Activated CD4-positive, alpha-beta memory T cell treated with anti-CD3 and anti-CD28 coated beads for 36 hours (primary cell): ENCODE measurements around the gene NUDT2. TPM values are rescaled to one million over a fixed set of nuclear protein-coding genes. Genes with fewer than 3 reads are reported as not detected.
"Not testable (repeated sequence)": the region's sequence is repeated elsewhere in the genome, so short reads cannot be mapped to it uniquely, and the experiment has no call there.

Experiments used
- CTCF ChIA-PET: fragments of 350-600 bp; sonication (Branson Sonifier 250); formaldehyde crosslinking; loops from one replicate; lab custom pipeline; 2021; ENCODE audit warnings: antibody characterized with exemption, inconsistent platforms; lab: Charles Lee
- POLR2A ChIA-PET: fragments of 350-600 bp; sonication (Branson Sonifier 250); formaldehyde crosslinking; loops from one replicate; lab custom pipeline; 2021; ENCODE audit warnings: antibody characterized with exemption; lab: Charles Lee
- DNase-seq: peaks from one replicate; pipeline ENCODE4 v3.0.0-alpha.2; 2020
- H3K27ac Mint-ChIP-seq: one replicate; pipeline ENCODE4 v1.8.0; 2021; ENCODE audit warnings: mixed read lengths
- H3K27me3 Mint-ChIP-seq: one replicate; pipeline ENCODE4 v1.8.0; 2021; ENCODE audit warnings: mixed read lengths
- H3K36me3 Mint-ChIP-seq: one replicate; pipeline ENCODE4 v1.8.0; 2021; ENCODE audit warnings: mixed read lengths
- H3K4me1 Mint-ChIP-seq: one replicate; pipeline ENCODE4 v1.8.0; 2021; ENCODE audit warnings: low read depth, mixed read lengths
- H3K4me3 Mint-ChIP-seq: one replicate; pipeline ENCODE4 v1.8.0; 2021; ENCODE audit warnings: mild to moderate bottlenecking, mixed read lengths
- H3K9me3 Mint-ChIP-seq: one replicate; pipeline ENCODE4 v1.8.0; 2021; ENCODE audit warnings: mixed read lengths
- intact Hi-C: fragments of 100-400 bp; cut with micrococcal nuclease; formaldehyde crosslinking; loops from one replicate; pipeline ENCODE4 v1.15.1; 2023
- total RNA-seq, 2 experiments: library from RNA; stranded (reverse); gene quantifications; one replicate each; pipeline ENCODE4 v1.2.3, GENCODE V29; 2021

Gene NUDT2
- total RNA-seq, 2 experiments from 2014 or later = 42.4 to 43.3 TPM

DNA sequence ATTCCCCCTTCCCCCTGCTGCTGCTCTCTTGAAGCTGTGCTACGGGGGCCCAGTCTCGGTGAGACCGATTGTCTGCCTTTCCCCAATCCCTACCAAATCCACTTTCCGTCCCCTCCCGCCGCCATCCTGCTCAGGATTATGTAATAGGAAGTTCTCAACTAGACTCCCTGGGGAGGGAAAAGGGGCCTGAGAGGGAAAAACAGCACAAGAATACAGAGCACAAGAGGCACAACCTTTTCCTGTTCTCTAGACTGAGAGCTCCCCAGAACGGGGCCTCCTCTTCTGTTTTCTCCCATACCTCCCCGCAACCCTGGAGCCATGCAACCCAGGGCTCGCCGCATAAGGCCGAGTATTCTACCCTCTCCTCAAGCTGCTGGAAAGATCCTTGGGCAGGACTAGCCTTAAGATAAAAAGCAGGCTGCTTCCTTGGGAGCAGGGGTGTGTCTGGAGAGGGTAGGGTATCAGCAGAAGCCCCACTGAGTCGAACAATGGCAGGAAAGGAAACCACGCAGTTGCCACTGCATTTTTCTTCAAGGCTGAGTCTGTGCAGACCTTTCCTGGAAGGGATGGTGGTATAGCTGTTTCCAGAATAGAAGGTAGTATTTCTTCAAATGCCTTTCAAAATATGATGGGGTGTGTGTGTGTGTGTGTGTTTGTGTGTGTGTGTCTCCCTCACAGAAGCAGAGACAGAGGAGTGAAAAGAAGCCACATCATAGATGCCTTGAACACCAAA is 34.4 kb downstream of the NUDT2 start:
- intact Hi-C loops = no loop called here
- Mint-ChIP-seq H3K27ac (no peak overlapping the region), H3K27me3 (no peaks in the 10 kb centered on the region), H3K4me3 (no peak overlapping the region), H3K4me1 (peaks cover 4% of the 10 kb centered on the region), H3K9me3 (no peaks in the 10 kb centered on the region), H3K36me3 (peaks cover 1% of the 10 kb centered on the region)
- CTCF ChIA-PET = no interaction called here
- DNase-seq = no peak
- POLR2A ChIA-PET = no interaction called here

DNA sequence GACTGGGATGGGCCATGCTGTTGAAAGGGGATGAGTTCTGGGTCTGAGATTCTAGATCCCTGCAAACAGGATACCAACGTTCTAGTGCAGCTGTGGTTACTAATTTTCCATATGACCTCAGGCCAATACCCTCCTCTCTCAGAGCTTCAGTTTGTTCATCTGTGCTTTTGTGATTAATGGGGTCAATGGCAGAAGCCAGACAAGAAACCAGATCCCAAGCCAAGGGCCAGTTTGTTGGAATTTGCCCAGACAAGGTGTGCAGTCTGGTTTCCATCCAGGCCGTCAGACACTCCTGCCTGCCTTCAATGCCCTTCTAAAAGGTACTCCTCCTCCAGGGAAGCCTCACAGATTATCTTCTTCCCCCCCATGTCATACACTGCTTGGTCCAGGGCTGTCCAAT is 35.9 kb downstream of the NUDT2 start:
- no peak overlapping the region for H3K4me3 Mint-ChIP-seq
- no peaks in the 10 kb centered on the region for H3K27me3 Mint-ChIP-seq
- H3K27ac Mint-ChIP-seq = no peak overlapping the region
- no peaks in the 10 kb centered on the region for H3K9me3 Mint-ChIP-seq
- no peak for DNase-seq
- POLR2A ChIA-PET = no interaction called here
- CTCF ChIA-PET = no interaction called here
- H3K4me1 Mint-ChIP-seq = peaks cover 4% of the 10 kb centered on the region
- intact Hi-C loops = no loop called here
- H3K36me3 Mint-ChIP-seq = peaks cover 2% of the 10 kb centered on the region

DNA sequence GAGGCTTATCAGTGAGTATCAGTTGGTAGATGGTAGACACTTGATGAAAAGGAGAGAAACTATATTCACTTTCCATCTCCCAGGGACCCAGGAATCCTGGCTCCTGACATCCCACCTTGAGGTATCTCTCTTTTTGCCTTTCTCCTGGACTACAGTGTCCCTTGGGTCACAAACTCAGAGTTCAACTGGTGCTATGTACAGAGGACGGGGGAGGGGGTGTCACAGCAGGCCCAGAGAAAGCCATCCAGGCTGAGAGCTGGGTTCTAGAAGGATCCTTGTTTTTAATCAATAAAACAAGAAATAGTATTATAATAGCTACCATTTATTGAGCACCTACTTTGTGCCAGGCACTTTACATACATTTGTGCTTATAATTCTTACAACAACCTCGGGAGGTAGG is 37.0 kb downstream of the NUDT2 start:
- H3K27me3 Mint-ChIP-seq = no peaks in the 10 kb centered on the region
- peaks cover 11% of the 10 kb centered on the region for H3K36me3 Mint-ChIP-seq
- POLR2A ChIA-PET = no interaction called here
- peaks cover 4% of the 10 kb centered on the region for H3K4me1 Mint-ChIP-seq
- intact Hi-C loops = no loop called here
- H3K27ac Mint-ChIP-seq = no peak overlapping the region
- no peak for DNase-seq
- no peak overlapping the region for H3K4me3 Mint-ChIP-seq
- H3K9me3 Mint-ChIP-seq = no peaks in the 10 kb centered on the region
- CTCF ChIA-PET = interaction anchor here (0.8 kb wide), 1 partner anchor 15 kb away, joined by 3 read pairs; no protein-coding TSS in a partner anchor

DNA sequence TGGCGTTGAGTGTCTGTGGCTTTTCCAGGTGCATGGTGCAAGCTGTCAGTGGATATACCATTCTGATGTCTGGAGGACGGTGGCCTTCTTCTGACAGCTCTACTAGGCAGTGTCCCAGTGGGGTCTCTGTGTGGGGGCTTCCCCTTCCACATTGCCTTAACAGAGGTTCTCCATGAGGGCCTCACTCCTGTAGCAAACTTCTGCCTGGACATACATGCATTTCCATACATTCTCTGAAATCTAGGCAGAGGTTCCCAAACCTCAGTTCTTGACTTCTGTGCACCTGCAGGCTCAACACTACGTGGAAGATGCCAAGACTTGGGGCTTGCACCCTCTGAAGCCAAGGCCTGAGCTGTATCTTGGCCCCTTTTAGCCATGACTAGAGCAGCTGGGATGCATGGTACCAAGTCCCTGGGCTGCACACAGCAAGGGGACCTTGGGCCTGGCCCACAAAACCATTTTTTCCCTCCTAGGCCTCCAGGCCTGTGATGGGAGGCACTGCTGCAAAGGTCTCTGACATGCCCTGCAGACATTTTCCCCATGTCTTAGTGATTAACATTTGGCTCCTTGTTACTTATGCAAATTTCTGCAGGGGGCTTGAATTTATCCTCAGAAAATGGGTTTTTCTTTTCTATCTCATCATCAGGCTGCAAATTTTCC is 38.5 kb downstream of the NUDT2 start:
- CTCF ChIA-PET, H3K4me1 Mint-ChIP-seq, H3K4me3 Mint-ChIP-seq, intact Hi-C loops, DNase-seq, H3K9me3 Mint-ChIP-seq, POLR2A ChIA-PET, H3K27me3 Mint-ChIP-seq, H3K27ac Mint-ChIP-seq: not testable (repeated sequence)
- H3K36me3 Mint-ChIP-seq = peaks cover 11% of the 10 kb centered on the region

DNA sequence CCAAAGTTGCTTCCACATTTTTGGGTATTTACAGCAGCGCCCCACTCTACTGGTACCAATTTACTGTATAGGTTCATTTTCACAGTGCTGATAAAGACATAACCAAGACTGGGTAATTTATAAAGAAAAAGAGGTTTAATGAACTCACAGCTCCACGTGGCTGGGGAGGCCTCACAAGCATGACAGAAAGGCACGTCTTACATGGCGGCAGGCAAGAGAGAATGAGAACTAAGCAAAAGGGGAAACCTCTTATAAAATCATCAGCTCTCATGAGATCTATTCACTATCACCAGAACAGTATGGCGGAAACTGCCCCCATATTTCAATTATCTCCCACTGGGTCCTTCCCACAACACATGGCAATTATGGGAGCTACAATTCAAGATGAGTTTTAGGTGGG is 39.4 kb downstream of the NUDT2 start:
- H3K36me3 Mint-ChIP-seq = peaks cover 11% of the 10 kb centered on the region
- H3K4me3 Mint-ChIP-seq, H3K9me3 Mint-ChIP-seq, POLR2A ChIA-PET, H3K27me3 Mint-ChIP-seq, H3K4me1 Mint-ChIP-seq, H3K27ac Mint-ChIP-seq, intact Hi-C loops, DNase-seq: not testable (repeated sequence)
- CTCF ChIA-PET = interaction anchor here (1.8 kb wide), 1 partner anchor 10 kb away, joined by 5 read pairs; no protein-coding TSS in a partner anchor

DNA sequence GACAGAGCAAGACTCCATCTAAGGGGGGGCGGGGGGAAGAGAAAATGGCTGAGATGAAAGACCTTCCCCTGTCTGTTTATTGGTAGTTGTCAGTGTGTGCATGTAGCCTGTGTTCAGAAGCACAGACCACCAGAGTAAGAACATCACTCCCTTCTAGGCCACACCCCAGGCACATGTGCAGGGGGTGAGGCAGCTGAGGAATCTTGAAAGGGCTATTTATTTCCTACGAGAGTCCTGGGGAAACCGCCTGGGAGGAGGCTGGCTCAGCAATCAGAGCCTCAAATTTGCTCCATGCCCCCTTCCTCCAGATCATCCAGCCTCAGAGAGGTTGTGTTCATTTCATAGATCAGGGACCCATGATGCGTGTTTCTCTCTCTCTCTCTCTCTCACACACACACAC is 40.3 kb downstream of the NUDT2 start:
- CTCF ChIA-PET = interaction anchor here (1.8 kb wide), 1 partner anchor 9 kb away, joined by 5 read pairs; no protein-coding TSS in a partner anchor
- no peaks in the 10 kb centered on the region for H3K4me1 Mint-ChIP-seq
- no peak overlapping the region for H3K27ac Mint-ChIP-seq
- DNase-seq = no peak
- peaks cover 11% of the 10 kb centered on the region for H3K36me3 Mint-ChIP-seq
- H3K4me3 Mint-ChIP-seq = no peak overlapping the region
- intact Hi-C loops = no loop called here
- no peaks in the 10 kb centered on the region for H3K27me3 Mint-ChIP-seq
- POLR2A ChIA-PET = no interaction called here
- no peaks in the 10 kb centered on the region for H3K9me3 Mint-ChIP-seq

DNA sequence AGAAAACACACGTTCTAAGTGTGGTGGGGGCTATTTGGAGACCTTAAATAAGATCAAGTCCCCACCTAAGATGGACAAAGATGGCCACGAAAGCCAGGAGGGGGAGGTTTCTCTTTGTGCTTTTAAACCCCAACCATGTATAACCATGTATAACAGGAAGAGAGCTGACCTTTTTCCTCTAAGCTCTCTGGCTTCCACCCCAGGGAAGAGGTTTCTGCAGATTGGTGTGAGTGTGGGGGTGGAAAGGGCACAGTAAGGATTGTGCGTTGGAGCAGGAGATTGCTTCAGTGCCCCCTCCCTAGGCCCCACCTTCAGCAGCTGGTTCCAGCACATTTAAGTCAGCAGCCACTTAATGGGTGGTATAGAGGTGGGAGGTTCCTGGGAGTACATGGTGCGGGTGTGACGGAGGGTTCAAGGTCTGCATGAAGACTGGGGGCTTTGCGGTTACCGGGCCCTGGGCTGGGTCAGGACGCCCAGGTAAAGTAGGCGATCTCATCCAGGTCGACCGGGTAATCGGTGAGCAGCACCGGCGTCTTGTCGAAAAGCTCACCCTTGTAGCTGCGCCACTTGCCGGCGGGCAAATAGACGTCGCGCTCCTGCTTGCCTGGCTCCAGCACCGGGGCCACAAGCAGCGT is 41.1 kb downstream of the NUDT2 start:
- intact Hi-C loops = no loop called here
- ChIA-PET CTCF (interaction anchor here (1.0 kb wide), 1 partner anchor 10 kb away, joined by 3 read pairs; no protein-coding TSS in a partner anchor), POLR2A (no interaction called here)
- Mint-ChIP-seq H3K36me3 (peaks cover 11% of the 10 kb centered on the region), H3K4me3 (no peak overlapping the region), H3K4me1 (peaks cover 2% of the 10 kb centered on the region), H3K27ac (no peak overlapping the region), H3K27me3 (no peaks in the 10 kb centered on the region), H3K9me3 (no peaks in the 10 kb centered on the region)
- no peak for DNase-seq

DNA sequence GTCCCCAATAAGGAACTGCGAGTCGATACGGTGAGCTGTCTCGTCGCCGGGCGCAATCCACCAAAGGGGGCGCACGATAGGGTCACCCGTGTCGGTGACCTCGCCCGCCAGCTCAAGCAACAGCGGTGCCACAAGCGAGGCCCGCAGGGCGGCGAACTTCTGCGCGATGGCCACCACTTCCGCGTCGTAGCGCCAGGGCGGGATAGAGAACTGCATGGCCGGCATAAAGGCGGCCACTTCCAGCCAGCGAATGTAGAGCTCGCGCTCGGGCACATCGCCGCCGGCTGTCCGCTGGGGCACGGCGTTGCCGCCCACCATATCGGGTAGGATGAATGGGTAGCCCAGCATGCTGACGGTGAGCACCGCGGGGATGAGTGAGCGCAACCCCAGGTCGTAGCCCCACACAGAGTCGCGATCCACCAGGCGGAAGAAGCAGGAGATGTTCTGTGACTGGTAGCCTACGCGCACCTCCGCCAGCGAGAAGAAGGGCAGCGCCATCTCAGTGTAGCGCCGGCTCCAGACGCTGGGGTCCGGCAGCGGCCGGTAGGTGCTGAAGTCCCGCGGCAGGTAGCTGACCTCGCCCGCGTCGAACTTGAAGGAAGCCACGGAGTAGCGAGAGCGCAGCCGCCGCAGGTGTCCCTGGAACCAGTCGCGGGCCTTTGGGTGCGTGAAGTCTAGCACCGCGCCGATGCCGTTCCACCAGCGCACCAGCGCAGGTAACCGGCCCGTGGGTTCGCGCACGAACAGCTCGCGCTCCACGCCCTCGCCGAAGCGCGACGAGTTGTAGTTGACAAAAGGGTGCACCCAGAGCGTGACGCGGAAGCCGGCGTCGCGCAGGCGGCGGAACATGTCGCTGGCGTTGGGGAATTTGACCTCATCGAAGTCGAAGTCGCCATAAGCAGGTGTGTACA is 41.9 kb downstream of the NUDT2 start:
- no peak overlapping the region for H3K4me3 Mint-ChIP-seq
- H3K4me1 Mint-ChIP-seq = peaks cover 8% of the 10 kb centered on the region
- intact Hi-C loops = no loop called here
- H3K9me3 Mint-ChIP-seq = no peaks in the 10 kb centered on the region
- H3K27me3 Mint-ChIP-seq = no peaks in the 10 kb centered on the region
- H3K27ac Mint-ChIP-seq = no peak overlapping the region
- H3K36me3 Mint-ChIP-seq = peaks cover 11% of the 10 kb centered on the region
- POLR2A ChIA-PET = no interaction called here
- CTCF ChIA-PET = interaction anchor here (1.0 kb wide), 1 partner anchor 11 kb away, joined by 3 read pairs; no protein-coding TSS in a partner anchor
- DNase-seq = no peak

DNA sequence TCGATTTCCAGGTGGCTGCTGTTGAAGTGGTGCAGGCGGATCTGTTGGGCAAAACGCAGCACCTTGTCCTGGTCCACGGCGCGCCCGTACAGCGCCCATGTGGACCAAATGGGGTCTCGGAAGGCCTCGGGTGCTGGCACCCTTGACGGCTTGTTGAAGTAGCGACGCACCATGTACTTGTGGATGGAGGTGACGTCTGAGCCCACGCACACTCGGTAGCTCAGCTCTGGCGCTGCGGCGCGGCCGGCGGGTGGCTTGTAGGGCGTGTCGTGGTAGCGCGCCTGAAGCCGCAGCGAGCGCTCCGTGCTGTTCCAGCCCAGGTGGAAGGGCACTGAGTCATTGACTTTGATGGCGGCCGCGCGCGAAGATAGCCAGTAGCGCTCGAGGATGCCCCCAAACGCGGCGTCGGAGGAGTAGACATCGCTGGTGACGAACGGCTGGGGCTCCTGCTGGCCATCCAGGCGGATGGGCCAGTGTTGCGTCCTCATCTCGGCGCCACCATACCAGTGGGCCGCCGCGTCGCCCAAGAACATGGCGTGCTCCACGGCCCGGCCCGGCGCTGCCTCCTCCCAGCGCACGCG is 42.6 kb downstream of the NUDT2 start:
- Mint-ChIP-seq H3K4me1 (peaks cover 10% of the 10 kb centered on the region), H3K27me3 (no peaks in the 10 kb centered on the region), H3K9me3 (no peaks in the 10 kb centered on the region), H3K36me3 (peaks cover 10% of the 10 kb centered on the region), H3K27ac (no peak overlapping the region), H3K4me3 (no peak overlapping the region)
- no peak for DNase-seq
- ChIA-PET POLR2A (no interaction called here), CTCF (no interaction called here)
- intact Hi-C loops = no loop called here

DNA sequence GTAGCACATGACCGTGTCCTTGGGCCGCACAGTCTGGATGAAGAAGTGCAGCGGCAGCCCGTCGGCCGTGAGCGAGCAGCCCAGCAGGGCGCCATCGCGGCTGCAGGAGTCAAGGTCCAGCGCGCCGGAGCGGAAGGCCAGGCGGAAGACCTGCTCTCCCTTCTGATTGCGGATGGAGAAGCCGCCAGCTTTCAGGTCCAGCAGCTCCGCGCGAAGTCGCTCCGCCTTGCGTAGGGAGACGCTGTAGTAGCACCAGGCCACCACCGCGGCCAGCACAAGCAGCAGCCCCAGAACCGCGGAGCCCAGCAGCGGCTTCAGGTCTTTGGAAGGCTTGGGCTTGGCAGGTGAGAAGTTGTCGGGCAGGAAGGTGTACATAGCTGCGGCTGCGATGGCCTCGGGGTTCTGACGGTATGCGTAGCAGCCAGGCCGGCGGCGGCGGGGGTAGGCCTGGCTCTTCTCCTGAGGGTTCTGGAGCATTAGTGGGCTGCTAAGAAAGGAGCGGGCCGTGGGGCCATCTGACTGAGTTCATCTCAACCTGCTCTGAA is 43.2 kb downstream of the NUDT2 start:
- Mint-ChIP-seq H3K4me3 (no peak overlapping the region), H3K27me3 (no peaks in the 10 kb centered on the region), H3K4me1 (peaks cover 11% of the 10 kb centered on the region), H3K9me3 (no peaks in the 10 kb centered on the region), H3K36me3 (peaks cover 10% of the 10 kb centered on the region), H3K27ac (no peak overlapping the region)
- POLR2A ChIA-PET = interaction anchor here (0.9 kb wide), 1 partner anchor 193 kb away, joined by 3 read pairs; the partner anchor contains the start of gene UBAP1
- CTCF ChIA-PET = no interaction called here
- intact Hi-C loops = no loop called here
- DNase-seq = no peak

DNA sequence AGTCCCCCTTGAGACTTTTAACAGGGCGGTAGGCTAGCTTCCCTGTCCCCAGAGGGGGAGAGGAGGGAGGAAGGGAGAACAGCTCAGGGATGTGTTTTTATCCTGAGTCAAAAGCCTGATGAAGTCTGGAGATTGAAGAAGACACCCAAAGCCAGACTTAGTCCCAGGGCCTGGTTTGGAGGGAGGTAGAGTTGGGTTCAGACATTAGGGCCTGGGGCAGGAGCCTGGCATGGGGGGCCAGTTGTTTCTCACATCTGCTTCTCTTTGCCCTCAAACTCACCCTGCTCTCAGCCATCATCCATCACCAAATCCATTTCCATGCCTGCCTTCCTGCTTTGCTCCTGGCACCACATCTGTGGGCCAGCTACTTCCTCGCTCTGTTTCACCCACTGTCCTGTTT is 44.4 kb downstream of the NUDT2 start:
- POLR2A ChIA-PET = interaction anchor here (0.9 kb wide), 1 partner anchor 195 kb away, joined by 3 read pairs; the partner anchor contains the start of gene UBAP1
- no peak for DNase-seq
- H3K4me3 Mint-ChIP-seq = no peak overlapping the region
- H3K9me3 Mint-ChIP-seq = no peaks in the 10 kb centered on the region
- CTCF ChIA-PET = interaction anchor here (2.1 to 7.8 kb wide), 2 partner anchors 30 to 41 kb away, joined by 10 to 68 read pairs; no protein-coding TSS in a partner anchor
- H3K27me3 Mint-ChIP-seq = no peaks in the 10 kb centered on the region
- H3K27ac Mint-ChIP-seq = no peak overlapping the region
- peaks cover 10% of the 10 kb centered on the region for H3K36me3 Mint-ChIP-seq
- H3K4me1 Mint-ChIP-seq = peaks cover 11% of the 10 kb centered on the region
- intact Hi-C loops = no loop called here
